Neutrophil (primary cell): ENCODE data around the gene GRK4.
"Not testable (repeated sequence)": the region's sequence is repeated elsewhere in the genome, so short reads cannot be mapped to it uniquely, and the experiment has no call there.

ENCODE experiments used
- H3K27ac ChIP-seq: fragments of 200-600 bp; sonication (generic); 2 replicates; pipeline ENCODE4 v1.5.1; 2016; ENCODE audit warnings: mild to moderate bottlenecking, moderate library complexity
- H3K27me3 ChIP-seq: fragments of 200-600 bp; sonication (generic); 2 replicates; pipeline ENCODE4 v1.6.0; 2016; ENCODE audit warnings: mild to moderate bottlenecking
- H3K36me3 ChIP-seq: fragments of 200-600 bp; sonication (generic); 2 replicates; pipeline ENCODE4 v1.5.1; 2017
- H3K4me1 ChIP-seq, 2 experiments: fragments of 200-600 bp in 1 of 2; sonication (generic) in 1 of 2; 1 replicate in 1 of 2; 2 replicates in 1 of 2; pipeline versions ENCODE4 v1.5.1 to v1.6.1; 2013 to 2016; ENCODE audit warnings: low read depth in 1 of 2, low read length in 1 of 2, mild to moderate bottlenecking in 1 of 2, moderate library complexity in 1 of 2; ENCODE audit not compliant: control insufficient read depth in 1 of 2, insufficient read depth in 1 of 2
- H3K4me3 ChIP-seq, 2 experiments: fragments of 200-600 bp in 1 of 2; sonication (generic) in 1 of 2; 1 replicate in 1 of 2; 2 replicates in 1 of 2; pipeline ENCODE4 v1.5.1; 2013 to 2016; ENCODE audit warnings: low read depth in 1 of 2, low read length in 1 of 2, mild to moderate bottlenecking in 1 of 2, moderate library complexity in 1 of 2
- H3K9me3 ChIP-seq: fragments of 200-600 bp; sonication (generic); 2 replicates; pipeline ENCODE4 v1.5.1; 2016
- TF ChIP-seq, protein P1 (sequence below): fragments of 200-600 bp; sonication (generic); IDR thresholded peaks from 2 replicates; pipeline ENCODE4 v1.5.1; 2016; ENCODE audit warnings: antibody characterized with exemption

GRK4 gene

DNA sequence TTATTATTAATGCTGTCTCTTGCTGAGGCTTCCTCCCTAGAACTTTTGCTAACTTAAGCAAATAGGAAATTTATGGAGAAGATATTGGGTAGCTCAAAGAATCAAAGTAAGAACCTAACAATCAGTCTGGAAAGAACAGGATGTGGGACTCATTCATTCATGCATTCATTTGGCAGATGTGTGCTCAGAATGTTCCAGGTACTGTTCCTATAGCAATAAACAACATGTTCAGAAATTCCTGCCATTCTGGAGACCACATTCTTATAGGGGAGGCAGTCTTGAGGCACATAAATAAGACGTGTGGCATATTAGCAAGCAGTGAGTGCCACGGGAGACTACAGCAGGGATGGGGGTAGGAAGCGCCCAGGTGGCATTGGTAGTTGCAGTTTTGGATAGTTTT is 5.0 kb downstream of the GRK4 start:
- TF ChIP-seq, protein P1, sequence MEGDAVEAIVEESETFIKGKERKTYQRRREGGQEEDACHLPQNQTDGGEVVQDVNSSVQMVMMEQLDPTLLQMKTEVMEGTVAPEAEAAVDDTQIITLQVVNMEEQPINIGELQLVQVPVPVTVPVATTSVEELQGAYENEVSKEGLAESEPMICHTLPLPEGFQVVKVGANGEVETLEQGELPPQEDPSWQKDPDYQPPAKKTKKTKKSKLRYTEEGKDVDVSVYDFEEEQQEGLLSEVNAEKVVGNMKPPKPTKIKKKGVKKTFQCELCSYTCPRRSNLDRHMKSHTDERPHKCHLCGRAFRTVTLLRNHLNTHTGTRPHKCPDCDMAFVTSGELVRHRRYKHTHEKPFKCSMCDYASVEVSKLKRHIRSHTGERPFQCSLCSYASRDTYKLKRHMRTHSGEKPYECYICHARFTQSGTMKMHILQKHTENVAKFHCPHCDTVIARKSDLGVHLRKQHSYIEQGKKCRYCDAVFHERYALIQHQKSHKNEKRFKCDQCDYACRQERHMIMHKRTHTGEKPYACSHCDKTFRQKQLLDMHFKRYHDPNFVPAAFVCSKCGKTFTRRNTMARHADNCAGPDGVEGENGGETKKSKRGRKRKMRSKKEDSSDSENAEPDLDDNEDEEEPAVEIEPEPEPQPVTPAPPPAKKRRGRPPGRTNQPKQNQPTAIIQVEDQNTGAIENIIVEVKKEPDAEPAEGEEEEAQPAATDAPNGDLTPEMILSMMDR: no peak
- Histone ChIP-seq H3K9me3 (no peaks in the 10 kb centered on the region), H3K4me3 (no peak overlapping the region), H3K27me3 (peaks cover 14% of the 10 kb centered on the region), H3K4me1 (peaks cover 8% of the 10 kb centered on the region in 2 experiments), H3K27ac (no peak overlapping the region), H3K36me3 (no peaks in the 10 kb centered on the region)

DNA sequence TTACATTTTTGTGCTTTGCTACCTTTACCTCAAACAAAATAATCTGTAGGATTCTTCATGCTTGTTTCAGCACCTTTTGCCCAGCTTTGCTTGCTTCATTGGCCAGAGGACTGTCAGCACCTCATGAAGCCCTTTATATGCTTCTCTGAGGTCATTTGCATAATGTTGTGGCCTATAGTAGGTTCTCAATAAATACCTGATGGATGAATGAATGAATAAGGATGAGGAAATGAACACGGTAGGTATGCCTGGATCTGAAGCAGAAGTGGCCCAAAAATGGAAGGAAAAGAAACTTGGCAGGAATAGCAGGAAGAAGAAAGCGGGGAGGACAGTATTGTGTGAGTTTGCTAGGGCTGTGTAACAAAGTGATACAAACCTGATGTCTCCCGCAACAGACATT is 7.9 kb downstream of the GRK4 start:
- Histone ChIP-seq H3K4me3 (no peak overlapping the region), H3K9me3 (no peaks in the 10 kb centered on the region), H3K36me3 (no peaks in the 10 kb centered on the region), H3K27me3 (no peaks in the 10 kb centered on the region), H3K4me1 (no peaks in the 10 kb centered on the region), H3K27ac (no peak overlapping the region)
- TF ChIP-seq, protein P1: no peak

DNA sequence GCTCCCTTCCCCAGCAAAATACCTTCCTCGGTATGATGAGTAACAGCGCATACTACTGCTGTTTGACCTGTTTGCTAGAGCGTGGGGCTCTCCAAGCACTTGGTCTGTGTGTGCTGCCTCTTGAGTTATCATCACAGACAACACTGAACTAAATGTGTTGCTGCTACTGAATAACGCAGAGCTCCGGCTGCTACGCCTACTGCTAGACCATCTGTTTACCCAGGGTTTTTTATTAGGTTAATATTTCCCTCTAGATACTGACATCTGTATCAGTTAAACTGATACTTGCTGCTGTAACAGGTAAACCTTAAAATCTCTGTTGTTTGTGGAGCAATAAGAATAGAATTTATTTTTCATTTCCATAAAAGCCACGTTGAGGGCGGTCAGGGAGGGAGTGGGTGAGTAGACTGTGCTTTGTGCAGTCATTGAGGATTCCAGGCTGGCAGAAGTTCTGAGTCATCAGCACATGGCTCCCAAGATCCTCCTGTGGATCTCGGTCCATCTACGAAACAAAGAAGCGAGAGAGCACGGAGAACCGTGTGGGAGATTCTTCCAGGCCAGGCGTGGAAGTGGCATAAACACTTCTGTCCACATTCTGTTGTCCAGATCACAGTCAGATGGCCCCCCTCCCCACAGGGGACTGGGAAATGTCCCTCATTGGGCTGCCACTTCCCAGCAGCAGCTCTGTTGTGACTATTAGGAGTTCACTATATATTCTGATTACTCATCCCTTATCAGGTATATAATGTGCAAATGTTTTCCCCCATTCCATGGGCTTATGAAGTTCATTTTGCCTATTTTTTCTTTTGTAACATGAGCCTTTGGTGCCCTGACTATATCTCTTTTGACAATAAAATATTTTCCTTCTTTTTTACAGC is 14.1 kb downstream of the GRK4 start:
- Histone ChIP-seq H3K27ac (no peak overlapping the region), H3K4me3 (no peak overlapping the region), H3K27me3 (no peaks in the 10 kb centered on the region), H3K9me3 (peaks cover 6% of the 10 kb centered on the region), H3K4me1 (no peaks in the 10 kb centered on the region), H3K36me3 (no peaks in the 10 kb centered on the region)
- TF ChIP-seq, protein P1: no peak

DNA sequence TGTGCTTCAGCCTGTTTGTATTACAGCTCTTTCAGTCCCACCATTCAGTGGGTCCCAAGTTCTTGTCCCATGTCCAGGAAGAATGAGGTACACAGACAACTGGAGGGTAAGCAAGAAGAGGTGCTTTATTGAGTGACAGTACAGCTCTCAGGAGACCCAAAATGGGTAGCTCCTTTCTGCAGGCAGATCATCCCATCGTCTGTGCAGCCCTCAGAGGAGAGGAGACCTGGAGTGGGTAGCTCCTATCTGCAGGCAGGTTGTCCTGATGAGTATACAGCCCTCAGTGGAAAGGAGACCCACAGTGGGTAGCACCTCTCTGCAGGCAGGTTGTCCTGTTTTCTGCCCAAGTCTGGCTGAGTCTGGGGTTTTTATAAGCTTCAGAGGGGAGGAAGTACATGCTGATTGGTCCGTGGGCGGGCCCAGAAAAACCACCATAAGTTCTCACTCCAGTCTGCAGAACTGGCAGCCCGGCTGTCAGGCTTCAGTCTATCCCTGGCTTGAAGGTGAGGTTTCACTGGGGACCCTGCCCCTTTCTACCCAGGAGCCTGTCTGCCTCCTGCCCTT is 18.0 kb downstream of the GRK4 start:
- H3K4me3 ChIP-seq: no peak overlapping the region

DNA sequence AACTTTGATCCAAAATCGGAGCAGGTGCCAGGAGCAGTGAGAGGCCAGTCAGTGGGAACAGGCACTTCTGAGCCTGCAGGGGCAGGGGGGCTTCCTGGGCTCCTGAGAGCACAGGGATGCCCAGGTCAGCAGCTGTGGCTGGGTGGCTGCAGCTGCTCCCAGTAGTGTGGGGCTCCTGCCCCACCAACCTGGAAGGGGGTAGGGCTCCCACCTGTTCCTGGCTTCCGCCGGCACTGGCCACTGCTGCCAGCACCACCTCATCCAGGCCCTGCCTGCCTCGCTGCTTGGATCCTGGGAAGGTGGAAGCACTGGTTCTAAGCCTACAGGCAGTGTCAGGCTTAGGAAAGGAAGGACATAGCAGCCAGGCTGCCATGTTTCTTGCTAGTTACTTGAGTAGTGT is 18.6 kb downstream of the GRK4 start:
- no peak overlapping the region for H3K27ac ChIP-seq
- no peaks in the 10 kb centered on the region for H3K36me3 ChIP-seq
- H3K4me1 ChIP-seq: no peaks in the 10 kb centered on the region
- H3K27me3 ChIP-seq: no peaks in the 10 kb centered on the region
- TF ChIP-seq, protein P1: no peak
- H3K9me3 ChIP-seq: peaks cover 6% of the 10 kb centered on the region
- no peak overlapping the region for H3K4me3 ChIP-seq

More for the DNA sequence above, 18.0 kb downstream of the GRK4 start:
- no peaks in the 10 kb centered on the region for H3K36me3 ChIP-seq
- TF ChIP-seq, protein P1: no peak
- H3K27me3 ChIP-seq: no peaks in the 10 kb centered on the region
- no peak overlapping the region for H3K27ac ChIP-seq
- no peaks in the 10 kb centered on the region for H3K4me1 ChIP-seq
- H3K9me3 ChIP-seq: peaks cover 6% of the 10 kb centered on the region

DNA sequence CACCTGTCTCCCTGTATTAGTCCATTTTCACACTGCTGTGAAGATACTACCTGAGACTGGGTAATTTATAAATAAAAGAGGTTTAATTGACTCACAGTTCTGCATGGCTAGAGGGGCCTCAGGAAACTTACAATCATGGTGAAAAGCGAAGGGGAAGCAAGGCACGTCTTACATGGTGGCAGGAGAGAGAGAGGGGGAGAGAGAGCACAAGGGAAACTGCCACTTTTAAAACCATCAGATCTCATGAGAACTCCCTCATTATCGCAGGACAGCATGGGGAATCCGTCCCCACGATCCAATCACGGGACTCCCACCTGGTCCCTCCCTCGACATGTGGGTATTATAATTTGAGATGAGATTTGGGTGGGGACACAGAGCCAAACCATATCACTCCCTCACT is 20.3 kb downstream of the GRK4 start:
- not testable (repeated sequence) for H3K4me1 ChIP-seq, H3K36me3 ChIP-seq, H3K27ac ChIP-seq, H3K27me3 ChIP-seq, H3K4me3 ChIP-seq, H3K9me3 ChIP-seq
